IMR-90 (cell line): Measurements from ENCODE around the gene DOCK6. TPM values are rescaled to one million over a fixed set of nuclear protein-coding genes. Genes with fewer than 3 reads are reported as not detected.
A peak's percentile ranks its signal among the peaks of the same experiment; 100 is the strongest.

Experiments
- ATAC-seq: fragments of 200-7000 bp; cut with Tn5 transposase; 2 replicates; pipeline ENCODE4 v1.9.1; 2020; ENCODE audit warnings: low read depth, mild to moderate bottlenecking, moderate library complexity
- BruUV-seq: library from RNA; stranded (reverse); fragments of 400-500 nt; replicated peaks from 2 replicates; lab custom pipeline; 2021; lab: Mats Ljungman, UMichigan
- CTCF ChIA-PET: fragments of 300-600 bp; formaldehyde crosslinking; extraction: SDS; loops from one replicate; lab custom pipeline; 2021; ENCODE audit warnings: antibody characterized with exemption; lab: Yijun Ruan, JAX
- POLR2A ChIA-PET: fragments of 300-600 bp; sonication (Branson Sonifier 250); formaldehyde crosslinking; loops from one replicate; lab custom pipeline; 2022; ENCODE audit warnings: antibody characterized with exemption; ENCODE audit not compliant: unreplicated experiment; lab: Charles Lee
- DNase-seq: peaks from one replicate; pipeline ENCODE4 v3.0.0; 2013
- H2AFZ ChIP-seq: replicated peaks from 2 replicates; pipeline ENCODE3; 2013; ENCODE audit warnings: low read length, mild to moderate bottlenecking; ENCODE audit not compliant: poor library complexity
- H2AK5ac ChIP-seq: 2 replicates; pipeline ENCODE4 v1.6.1; 2013; ENCODE audit warnings: low read depth, low read length, inconsistent platforms
- H2AK9ac ChIP-seq: replicated peaks from 2 replicates; pipeline ENCODE3; 2013; ENCODE audit warnings: mild to moderate bottlenecking, low read depth, low read length, moderate library complexity; ENCODE audit not compliant: poor library complexity
- H2BK120ac ChIP-seq: 2 replicates; pipeline ENCODE4 v1.6.1; 2013; ENCODE audit warnings: low read depth, low read length, inconsistent platforms
- H2BK15ac ChIP-seq: 3 replicates; pipeline ENCODE4 v1.6.1; 2013; ENCODE audit warnings: low read depth, low read length, inconsistent platforms
- H2BK20ac ChIP-seq: 2 replicates; pipeline ENCODE4 v1.6.1; 2013; ENCODE audit warnings: low read depth, mild to moderate bottlenecking, inconsistent platforms, low read length, moderate library complexity
- H2BK5ac ChIP-seq: 2 replicates; pipeline ENCODE4 v1.6.1; 2013; ENCODE audit warnings: mild to moderate bottlenecking, low read depth, low read length, inconsistent platforms; ENCODE audit not compliant: poor library complexity, severe bottlenecking
- H3K14ac ChIP-seq: replicated peaks from 2 replicates; pipeline ENCODE4 v1.6.1; 2013; ENCODE audit warnings: low read depth, low read length, inconsistent platforms
- H3K18ac ChIP-seq: 2 replicates; pipeline ENCODE4 v1.6.1; 2013; ENCODE audit warnings: low read depth, low read length, control low read depth
- H3K23ac ChIP-seq: 2 replicates; pipeline ENCODE4 v1.6.1; 2013; ENCODE audit warnings: low read depth, low read length, inconsistent platforms
- H3K27ac ChIP-seq: 2 replicates; pipeline ENCODE4 v1.5.1; 2013; ENCODE audit warnings: mild to moderate bottlenecking, control low read depth, low read length; ENCODE audit not compliant: insufficient read depth
- H3K27me3 ChIP-seq: 2 replicates; pipeline ENCODE4 v1.6.1; 2013; ENCODE audit warnings: low read length; ENCODE audit not compliant: control insufficient read depth, insufficient read depth
- H3K36me3 ChIP-seq: 2 replicates; pipeline ENCODE4 v1.6.1; 2013; ENCODE audit warnings: low read length, mixed read lengths; ENCODE audit not compliant: control insufficient read depth, insufficient read depth
- H3K4ac ChIP-seq: 2 replicates; pipeline ENCODE4 v1.6.1; 2013; ENCODE audit warnings: low read depth, low read length, inconsistent platforms
- H3K4me1 ChIP-seq: 2 replicates; pipeline ENCODE4 v1.6.1; 2013; ENCODE audit warnings: low read length, mixed read lengths; ENCODE audit not compliant: control insufficient read depth, insufficient read depth
- H3K4me2 ChIP-seq: 2 replicates; pipeline ENCODE4 v1.6.1; 2013; ENCODE audit warnings: low read depth, mild to moderate bottlenecking, control low read depth, low read length, moderate library complexity
- H3K4me3 ChIP-seq: 2 replicates; pipeline ENCODE4 v1.5.1; 2013; ENCODE audit warnings: low read depth, mild to moderate bottlenecking, control low read depth, low read length, moderate library complexity; ENCODE audit not compliant: insufficient read depth
- H3K56ac ChIP-seq: 2 replicates; pipeline ENCODE4 v1.6.1; 2013; ENCODE audit warnings: low read length, inconsistent platforms; ENCODE audit not compliant: insufficient read depth; ENCODE audit errors: extremely low read depth
- H3K79me1 ChIP-seq, 2 experiments: 2 replicates each; pipeline ENCODE4 v1.6.1; 2013; ENCODE audit warnings: low read length in 2 of 2, inconsistent platforms in 1 of 2, low read depth in 1 of 2
- H3K9ac ChIP-seq: 2 replicates; pipeline ENCODE4 v1.6.1; 2013; ENCODE audit warnings: low read depth, low read length, control low read depth
- H3K9me1 ChIP-seq: 2 replicates; pipeline ENCODE4 v1.6.1; 2013; ENCODE audit warnings: low read length, inconsistent platforms; ENCODE audit not compliant: insufficient read depth
- H3K9me3 ChIP-seq: 2 replicates; pipeline ENCODE4 v1.6.1; 2013; ENCODE audit warnings: low read length; ENCODE audit not compliant: control insufficient read depth, insufficient read depth
- H4K20me1 ChIP-seq: 2 replicates; pipeline ENCODE4 v1.6.1; 2013; ENCODE audit warnings: low read length, inconsistent platforms; ENCODE audit not compliant: insufficient read depth
- H4K5ac ChIP-seq: 2 replicates; pipeline ENCODE4 v1.6.1; 2013; ENCODE audit warnings: mild to moderate bottlenecking, low read depth, low read length, control low read depth
- H4K8ac ChIP-seq, 2 experiments: 2 replicates each; pipeline ENCODE4 v1.6.1; 2013; ENCODE audit warnings: low read depth in 2 of 2, low read length in 2 of 2, control low read depth in 1 of 2, inconsistent platforms in 1 of 2
- H4K91ac ChIP-seq: 2 replicates; pipeline ENCODE4 v1.6.1; 2013; ENCODE audit warnings: low read depth, low read length, inconsistent platforms; ENCODE audit not compliant: insufficient read depth
- ELK1 ChIP-seq: fragments of 150-350 bp; IDR thresholded peaks from 2 replicates; pipeline ENCODE4 v1.6.1; 2016; ENCODE audit warnings: low read depth, mild to moderate bottlenecking, low read length, moderate library complexity, borderline replicate concordance
- MAFK ChIP-seq: IDR thresholded peaks from 2 replicates; pipeline ENCODE4 v1.6.1; 2012; ENCODE audit warnings: low read depth, low read length, improper control_type of control experiment
- MXI1 ChIP-seq: IDR thresholded peaks from 2 replicates; pipeline ENCODE4 v1.6.1; 2012; ENCODE audit warnings: low read depth, mild to moderate bottlenecking, low read length, moderate library complexity, borderline replicate concordance
- POLR2A ChIP-seq: IDR thresholded peaks from 2 replicates; pipeline ENCODE4 v1.6.1; 2012; ENCODE audit warnings: mild to moderate bottlenecking, low read depth, low read length
- RCOR1 ChIP-seq: IDR thresholded peaks from 2 replicates; pipeline ENCODE4 v1.6.1; 2012; ENCODE audit warnings: mild to moderate bottlenecking, low read length, improper control_type of control experiment; ENCODE audit not compliant: insufficient replicate concordance
- USF2 ChIP-seq: fragments of 150-350 bp; IDR thresholded peaks from 2 replicates; pipeline ENCODE4 v1.6.1; 2017; ENCODE audit warnings: mild to moderate bottlenecking, antibody characterized with exemption, low read length, low read depth
- WGBS, 2 experiments: methylation state at CpG; one replicate each; pipeline versions ENCODE4 v1.1.5 to v1.1.7; 2013; ENCODE audit warnings: missing lambda C conversion rate in 2 of 2; ENCODE audit not compliant: insufficient read length in 1 of 2; ENCODE audit errors: extremely low coverage in 2 of 2; 5-methylcytosine and 5-hydroxymethylcytosine counted together
- dilution Hi-C: fragments of 300-500 bp; cut with HindIII; formaldehyde crosslinking; loops from one replicate; pipeline ENCODE4 v1.14.3; 2018; ENCODE audit warnings: low sequenced_read_pairs; ENCODE audit not compliant: unreplicated experiment
- in situ Hi-C: fragments of 300-500 bp; cut with MboI; formaldehyde crosslinking; loops from 3 replicates; pipeline ENCODE4 v1.14.3; 2019; ENCODE audit warnings: low sequenced_read_pairs, inconsistent platforms, mixed read lengths
- intact Hi-C: fragments of 100-400 bp; cut with micrococcal nuclease; formaldehyde crosslinking; loops from 2 replicates; pipeline ENCODE4 v1.10.0; 2022
- polyA plus RNA-seq, 3 experiments: library from polyadenylated mRNA; depleted of rRNA; stranded (reverse); fragments of >200 nt; gene quantifications; 2 replicates each; pipeline ENCODE4 v1.2.3, GENCODE V29; 2012; ENCODE audit warnings: low replicate concordance in 1 of 3
- total RNA-seq: library from RNA; depleted of rRNA; stranded (reverse); fragments of >200 nt; gene quantifications from 2 replicates; pipeline ENCODE4 v1.2.3, GENCODE V29; 2012

DOCK6 gene
- total and polyA plus RNA-seq, 2 of the 4 experiments (the other 2 are of a cell fraction) = 5.0 to 18.4 TPM

GRCh38 chr19:11196406-11197287, 65.7 kb downstream of the DOCK6 start:
- no TSS peak for BruUV-seq
- Histone ChIP-seq H4K8ac (peak overlapping the region; percentile 92 to 97), H3K27ac (peak overlapping the region; percentile 98), H2BK5ac (peak overlapping the region; percentile 91), H2AK9ac (peak overlapping the region; percentile 98), H3K9me3 (no peaks in the 10 kb centered on the region), H2BK15ac (peak overlapping the region; percentile 66; the same call in 2 of the 3 replicates), H3K27me3 (no peaks in the 10 kb centered on the region), H3K23ac (peak overlapping the region; percentile 99), H3K36me3 (peaks cover 36% of the 10 kb centered on the region), H3K4me1 (peaks cover 16% of the 10 kb centered on the region), H3K9ac (peak overlapping the region; percentile 100), H3K4ac (peak overlapping the region; percentile 94), H4K5ac (peak overlapping the region; percentile 62), H4K91ac (peak overlapping the region; percentile 89), H3K79me1 (peaks cover 20 to 55% of the 10 kb centered on the region in 2 experiments), H2BK20ac (peak overlapping the region; percentile 27; the same call in 1 of the 2 replicates), H3K4me2 (peak overlapping the region; percentile 91), H2AFZ (peak overlapping the region; percentile 88), H3K9me1 (peaks cover 7% of the 10 kb centered on the region), H3K14ac (peak overlapping the region; percentile 99), H2AK5ac (peak overlapping the region; percentile 99), H3K18ac (peak overlapping the region; percentile 89), H2BK120ac (peak overlapping the region; percentile 89), H4K20me1 (peaks cover 11% of the 10 kb centered on the region; the same call in 1 of the 2 replicates), H3K56ac (peak overlapping the region; percentile 93), H3K4me3 (peak overlapping the region; percentile 99)
- DNase-seq = peak; percentile 28
- WGBS, 2 experiments = 2% methylated on average over 11 of the region's 47 CpGs; no CpG with 5 or more reads in 1 of the 2 experiments
- peak; percentile 50 for ATAC-seq
- TF ChIP-seq MAFK (no peak), ELK1 (no peak), MXI1 (peak; percentile 18; the same call in 1 of the 2 replicates), RCOR1 (no peak), POLR2A (peak; percentile 18; the same call in 1 of the 2 replicates), USF2 (no peak)
- intact Hi-C loops = no loop called here
- in situ Hi-C loops = no loop called here
- CTCF ChIA-PET = no interaction called here
- dilution Hi-C loops = no loop called here
- POLR2A ChIA-PET = no interaction called here
